Astrocyte (in vitro differentiated cells and primary cell): ENCODE results near the gene MCHR1. TPM values are rescaled to one million over a fixed set of nuclear protein-coding genes. Genes with fewer than 3 reads are reported as not detected.

Experiments used
- DNase-seq: peaks from one replicate; pipeline ENCODE4 v3.0.0-alpha.2; 2010; ENCODE audit warnings: low read depth
- FAIRE-seq: peaks from 2 replicates; lab custom pipeline; 2011; peaks lifted over from hg19 to GRCh38; lab: Jason Lieb, UNC
- H2AFZ ChIP-seq: 2 replicates; pipeline ENCODE4 v1.6.0; 2012; ENCODE audit warnings: low read depth, low read length, inconsistent platforms
- H3K27ac ChIP-seq: 2 replicates; pipeline ENCODE4 v1.5.1; 2011; ENCODE audit warnings: low read depth, low read length, inconsistent platforms
- H3K27me3 ChIP-seq: 2 replicates; pipeline ENCODE4 v1.6.0; 2011; ENCODE audit warnings: low read length, inconsistent platforms; ENCODE audit not compliant: insufficient read depth
- H3K36me3 ChIP-seq: 2 replicates; pipeline ENCODE4 v1.5.1; 2011; ENCODE audit warnings: low read length, inconsistent platforms; ENCODE audit not compliant: insufficient read depth
- H3K4me1 ChIP-seq: 2 replicates; pipeline ENCODE4 v1.5.1; 2011; ENCODE audit warnings: low read length, inconsistent platforms; ENCODE audit not compliant: insufficient read depth
- H3K4me2 ChIP-seq: 2 replicates; pipeline ENCODE4 v1.6.0; 2012; ENCODE audit warnings: low read length, inconsistent platforms
- H3K4me3 ChIP-seq: 2 replicates; pipeline ENCODE4 v1.5.1; 2011; ENCODE audit warnings: low read depth, mild to moderate bottlenecking, low read length, inconsistent platforms; ENCODE audit not compliant: insufficient read depth
- H3K79me2 ChIP-seq: 2 replicates; pipeline ENCODE4 v1.6.0; 2012; ENCODE audit warnings: mild to moderate bottlenecking, low read length, inconsistent platforms; ENCODE audit not compliant: insufficient read depth
- H3K9ac ChIP-seq: 2 replicates; pipeline ENCODE4 v1.6.0; 2012; ENCODE audit warnings: mild to moderate bottlenecking, low read length, inconsistent platforms
- H3K9me3 ChIP-seq: 2 replicates; pipeline ENCODE4 v1.5.1; 2012; ENCODE audit warnings: low read depth, mild to moderate bottlenecking, low read length, inconsistent platforms; ENCODE audit not compliant: insufficient read depth
- H4K20me1 ChIP-seq: 2 replicates; pipeline ENCODE4 v1.6.0; 2012; ENCODE audit warnings: low read length, inconsistent platforms; ENCODE audit not compliant: insufficient read depth
- H3K27ac Mint-ChIP-seq: one replicate; pipeline ENCODE4 v1.8.0; 2021; ENCODE audit warnings: mild to moderate bottlenecking, mixed read lengths; ENCODE audit not compliant: unreplicated experiment
- H3K27me3 Mint-ChIP-seq: one replicate; pipeline ENCODE4 v1.8.0; 2021; ENCODE audit warnings: low read depth, mixed read lengths; ENCODE audit not compliant: unreplicated experiment
- H3K36me3 Mint-ChIP-seq: one replicate; pipeline ENCODE4 v1.8.0; 2021; ENCODE audit warnings: low read depth, mixed read lengths; ENCODE audit not compliant: unreplicated experiment
- H3K4me1 Mint-ChIP-seq: one replicate; pipeline ENCODE4 v1.8.0; 2021; ENCODE audit warnings: low read depth, mixed read lengths; ENCODE audit not compliant: unreplicated experiment
- H3K4me3 Mint-ChIP-seq: one replicate; pipeline ENCODE4 v1.8.0; 2021; ENCODE audit warnings: mild to moderate bottlenecking, moderate library complexity, mixed read lengths; ENCODE audit not compliant: unreplicated experiment
- H3K9me3 Mint-ChIP-seq: one replicate; pipeline ENCODE4 v1.8.0; 2021; ENCODE audit warnings: mild to moderate bottlenecking, mixed read lengths; ENCODE audit not compliant: unreplicated experiment
- CTCF ChIP-seq: IDR thresholded peaks from 2 replicates; pipeline ENCODE4 v1.5.1; 2011; ENCODE audit warnings: low read depth, mild to moderate bottlenecking, inconsistent platforms, low read length, moderate library complexity; ENCODE audit not compliant: insufficient read depth
- EZH2 ChIP-seq: IDR thresholded peaks from 2 replicates; pipeline ENCODE4 v1.6.1; 2012; ENCODE audit warnings: mild to moderate bottlenecking, low read length, inconsistent platforms; ENCODE audit not compliant: insufficient read depth
- total RNA-seq: library from RNA; stranded (reverse); gene quantifications from 2 replicates; pipeline ENCODE4 v1.2.1, GENCODE V29; 2021

MCHR1 gene
- total RNA-seq, 1 donor from 2014 or later, result 1.8 TPM

DNA sequence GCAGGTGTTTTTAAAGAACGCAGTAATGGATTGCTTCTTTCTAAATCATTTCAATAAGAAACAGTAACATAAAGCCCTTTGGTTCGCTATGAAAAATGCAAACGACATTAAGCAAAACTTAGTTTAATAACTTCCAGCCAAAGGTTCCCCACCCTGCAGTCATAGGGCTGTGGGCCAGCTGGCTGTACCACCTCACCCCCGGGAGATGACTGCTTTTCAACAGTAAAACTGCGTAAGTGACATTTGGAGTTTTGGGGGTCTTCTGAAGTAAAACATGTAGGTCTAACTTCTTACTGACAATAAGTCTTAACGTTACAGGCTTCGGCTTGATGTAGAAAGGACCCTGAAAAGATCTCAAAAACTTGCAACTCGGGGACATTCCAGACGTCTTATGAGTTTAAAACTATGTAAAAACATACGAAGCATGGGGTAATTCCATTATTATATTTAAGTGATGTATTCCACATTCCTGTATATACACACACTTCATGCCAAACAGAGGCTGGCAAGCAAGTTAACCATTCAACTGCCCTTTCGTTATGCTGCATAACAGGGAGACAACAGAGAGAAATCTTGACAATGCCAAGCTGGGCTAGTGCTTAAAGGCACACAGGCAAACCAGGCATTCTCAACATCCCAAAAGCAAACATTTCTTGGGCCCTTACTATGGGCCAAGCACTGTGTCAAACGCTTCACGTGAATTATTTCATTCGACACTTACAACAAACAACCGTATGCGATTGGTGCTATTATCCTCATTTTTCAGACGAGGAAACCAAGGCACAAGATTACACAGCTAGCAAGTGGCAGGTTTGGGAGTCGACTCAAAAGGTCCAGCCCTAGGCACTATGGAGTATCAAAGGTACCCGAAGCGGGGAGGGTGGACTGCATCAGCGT is 44.0 kb upstream of the MCHR1 start:
- H3K27ac Mint-ChIP-seq, result peak overlapping the region; percentile 69
- H3K9me3 Mint-ChIP-seq, result no peaks in the 10 kb centered on the region
- peaks cover 4% of the 10 kb centered on the region for H3K36me3 Mint-ChIP-seq
- H3K4me2 ChIP-seq, result peak overlapping the region; percentile 95
- FAIRE-seq (no peak), DNase-seq (no peak)
- peak overlapping the region; percentile 92 for H3K4me3 ChIP-seq
- H2AFZ ChIP-seq, result no peak overlapping the region
- no peaks in the 10 kb centered on the region for H3K27me3 ChIP-seq
- peak overlapping the region; percentile 92 for H3K27ac ChIP-seq
- peak overlapping the region; percentile 89 for H3K9ac ChIP-seq
- no peaks in the 10 kb centered on the region for H3K9me3 ChIP-seq
- peaks cover 54% of the 10 kb centered on the region for H4K20me1 ChIP-seq
- peaks cover 27% of the 10 kb centered on the region for H3K4me1 Mint-ChIP-seq
- no peaks in the 10 kb centered on the region for H3K36me3 ChIP-seq
- no peak for TF ChIP-seq EZH2
- TF ChIP-seq CTCF, result no peak
- no peaks in the 10 kb centered on the region for H3K27me3 Mint-ChIP-seq
- peaks cover 66% of the 10 kb centered on the region for H3K79me2 ChIP-seq
- peaks cover 26% of the 10 kb centered on the region for H3K4me1 ChIP-seq
- peak overlapping the region; percentile 94 for H3K4me3 Mint-ChIP-seq

DNA sequence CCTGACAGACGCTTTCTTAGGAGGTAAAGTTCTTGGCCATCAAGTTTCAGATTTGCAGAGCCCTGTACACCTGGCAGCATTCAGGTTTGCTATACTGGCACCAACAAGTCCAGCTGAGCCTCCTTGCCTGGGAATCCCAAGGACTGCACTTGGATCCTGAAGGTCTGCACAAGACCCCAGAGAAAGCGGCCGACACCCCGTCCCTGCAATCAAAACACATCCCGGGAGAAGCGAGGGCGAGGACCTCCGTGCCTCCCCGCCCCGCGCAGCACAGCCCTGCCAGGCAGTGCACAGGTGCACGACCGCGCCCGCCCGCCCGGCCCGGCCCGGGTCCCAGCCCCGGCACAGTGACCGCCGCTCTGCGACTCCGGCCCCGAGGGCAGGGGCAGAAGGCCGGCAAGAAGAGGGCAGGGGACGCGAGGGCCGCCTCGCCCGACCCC is 43.3 kb upstream of the MCHR1 start:
- Histone ChIP-seq H3K9me3 (no peaks in the 10 kb centered on the region), H3K79me2 (peaks cover 59% of the 10 kb centered on the region), H3K27ac (peak overlapping the region; percentile 92), H4K20me1 (peaks cover 48% of the 10 kb centered on the region), H3K27me3 (no peaks in the 10 kb centered on the region), H3K4me1 (peaks cover 26% of the 10 kb centered on the region), H2AFZ (peak overlapping the region; percentile 66), H3K4me2 (peak overlapping the region; percentile 95), H3K9ac (peak overlapping the region; percentile 89), H3K4me3 (peak overlapping the region; percentile 92), H3K36me3 (no peaks in the 10 kb centered on the region)
- Mint-ChIP-seq H3K9me3 (no peaks in the 10 kb centered on the region), H3K36me3 (peaks cover 4% of the 10 kb centered on the region), H3K27me3 (no peaks in the 10 kb centered on the region), H3K4me3 (peak overlapping the region; percentile 94), H3K4me1 (peaks cover 28% of the 10 kb centered on the region), H3K27ac (peak overlapping the region; percentile 62)
- FAIRE-seq, result no peak
- TF ChIP-seq CTCF (no peak), EZH2 (no peak)
- no peak for DNase-seq
